Colonic mucosa (tissue), 4 donors: ENCODE data around the gene MYB. TPM values are rescaled to one million over a fixed set of nuclear protein-coding genes. Genes with fewer than 3 reads are reported as not detected.

Experiments used
- DNase-seq: peaks from one replicate; pipeline ENCODE4 v3.0.0-alpha.2; 2020
- H3K27ac ChIP-seq: fragments of 200-600 bp; one replicate; pipeline ENCODE4 v1.8.0; 2021
- H3K27me3 ChIP-seq: fragments of 200-600 bp; one replicate; pipeline ENCODE4 v1.8.0; 2021
- H3K36me3 ChIP-seq: fragments of 200-600 bp; one replicate; pipeline ENCODE4 v1.8.0; 2021
- H3K4me1 ChIP-seq: fragments of 200-600 bp; one replicate; pipeline ENCODE4 v1.8.0; 2021; ENCODE audit warnings: mild to moderate bottlenecking
- H3K4me3 ChIP-seq: fragments of 200-600 bp; one replicate; pipeline ENCODE4 v1.8.0; 2021
- H3K9ac ChIP-seq, 2 donors: one replicate each; pipeline ENCODE4 v1.7.0; 2013; ENCODE audit warnings: control low read depth in 2 of 2, low read depth in 2 of 2, low read length in 2 of 2
- H3K9me3 ChIP-seq: fragments of 200-600 bp; one replicate; pipeline ENCODE4 v1.8.0; 2021
- CTCF ChIP-seq: fragments of 200-600 bp; IDR thresholded peaks from one replicate; pipeline ENCODE4 v1.8.0; 2022; ENCODE audit warnings: antibody characterized with exemption, mild to moderate bottlenecking
- intact Hi-C: fragments of 100-400 bp; cut with DNase I; formaldehyde crosslinking; loops from one replicate; pipeline ENCODE4 v1.14.1; 2022
- total RNA-seq, 2 donors: library from RNA; stranded (reverse); fragmentation: NEBNext Ultra II Directional in 1 of 2; extraction: Animal tissue kit (Norgen Biotek cat#: 25700) in 1 of 2; gene quantifications; one replicate each; pipeline ENCODE4 v1.2.1, GENCODE V29; 2021
- donor health status: healthy.
- donor health status: DM: no; HTN: no; CAD: no.
- donor health status: DM: no; HTN: no; CAD: no.

Gene MYB
- total RNA-seq, 2 donors from 2014 or later: 67.2 to 78.0 TPM

- Histone ChIP-seq H3K4me3 (peak overlapping the region; percentile 50), H3K9ac (peak overlapping the region in 1 of 2 donors; percentile 34), H3K9me3 (no peaks in the 10 kb centered on the region), H3K27me3 (no peaks in the 10 kb centered on the region), H3K4me1 (no peaks in the 10 kb centered on the region), H3K27ac (peak overlapping the region; percentile 81), H3K36me3 (no peaks in the 10 kb centered on the region)
- intact Hi-C loops: no loop called here
- TF ChIP-seq CTCF: no peak
- no peak for DNase-seq
Observed at GRCh38 chr6:135179920-135180541, 1.1 kb upstream of the MYB start.

GRCh38 chr6:135181333-135182070, 394 bp downstream of the MYB start:
- H3K9ac ChIP-seq: peak overlapping the region; percentile 74 to 93

GRCh38 chr6:135182071-135183001, 1.2 kb downstream of the MYB start:
- no peak for TF ChIP-seq CTCF
- H3K27ac ChIP-seq: peak overlapping the region; percentile 60
- no peaks in the 10 kb centered on the region for H3K9me3 ChIP-seq
- peak; percentile 60 for DNase-seq
- no peaks in the 10 kb centered on the region for H3K4me1 ChIP-seq
- intact Hi-C loops: no loop called here
- peak overlapping the region; percentile 74 to 93 for H3K9ac ChIP-seq
- H3K4me3 ChIP-seq: peak overlapping the region; percentile 50
- H3K27me3 ChIP-seq: no peaks in the 10 kb centered on the region
- H3K36me3 ChIP-seq: no peaks in the 10 kb centered on the region

More at GRCh38 chr6:135181333-135182070, 394 bp downstream of the MYB start:
- H3K9me3 ChIP-seq: no peaks in the 10 kb centered on the region
- H3K27me3 ChIP-seq: no peaks in the 10 kb centered on the region
- intact Hi-C loops: no loop called here
- TF ChIP-seq CTCF: no peak
- H3K4me1 ChIP-seq: no peaks in the 10 kb centered on the region
- H3K27ac ChIP-seq: peak overlapping the region; percentile 60
- H3K4me3 ChIP-seq: peak overlapping the region; percentile 50
- DNase-seq: peak; percentile 85
- H3K36me3 ChIP-seq: no peaks in the 10 kb centered on the region

- no peaks in the 10 kb centered on the region for H3K27me3 ChIP-seq
- intact Hi-C loops: no loop called here
- H3K4me1 ChIP-seq: no peaks in the 10 kb centered on the region
- peak overlapping the region; percentile 60 for H3K27ac ChIP-seq
- H3K4me3 ChIP-seq: peak overlapping the region; percentile 50
- H3K9ac ChIP-seq: peak overlapping the region; percentile 57 to 93
- no peak for TF ChIP-seq CTCF
- no peaks in the 10 kb centered on the region for H3K36me3 ChIP-seq
- DNase-seq: peak; percentile 91
- H3K9me3 ChIP-seq: no peaks in the 10 kb centered on the region
Observed at GRCh38 chr6:135183002-135183531, 2.0 kb downstream of the MYB start.
